Astrocyte (in vitro differentiated cells and primary cell): ENCODE data around the gene SORL1-AS1.

Source experiments
- DNase-seq: peaks from one replicate; pipeline ENCODE4 v3.0.0-alpha.2; 2010; ENCODE audit warnings: low read depth
- FAIRE-seq: peaks from 2 replicates; lab custom pipeline; 2011; peaks lifted over from hg19 to GRCh38; lab: Jason Lieb, UNC
- H2AFZ ChIP-seq: 2 replicates; pipeline ENCODE4 v1.6.0; 2012; ENCODE audit warnings: low read depth, low read length, inconsistent platforms
- H3K27ac ChIP-seq: 2 replicates; pipeline ENCODE4 v1.5.1; 2011; ENCODE audit warnings: low read depth, low read length, inconsistent platforms
- H3K27me3 ChIP-seq: 2 replicates; pipeline ENCODE4 v1.6.0; 2011; ENCODE audit warnings: low read length, inconsistent platforms; ENCODE audit not compliant: insufficient read depth
- H3K36me3 ChIP-seq: 2 replicates; pipeline ENCODE4 v1.5.1; 2011; ENCODE audit warnings: low read length, inconsistent platforms; ENCODE audit not compliant: insufficient read depth
- H3K4me1 ChIP-seq: 2 replicates; pipeline ENCODE4 v1.5.1; 2011; ENCODE audit warnings: low read length, inconsistent platforms; ENCODE audit not compliant: insufficient read depth
- H3K4me2 ChIP-seq: 2 replicates; pipeline ENCODE4 v1.6.0; 2012; ENCODE audit warnings: low read length, inconsistent platforms
- H3K4me3 ChIP-seq: 2 replicates; pipeline ENCODE4 v1.5.1; 2011; ENCODE audit warnings: low read depth, mild to moderate bottlenecking, low read length, inconsistent platforms; ENCODE audit not compliant: insufficient read depth
- H3K79me2 ChIP-seq: 2 replicates; pipeline ENCODE4 v1.6.0; 2012; ENCODE audit warnings: mild to moderate bottlenecking, low read length, inconsistent platforms; ENCODE audit not compliant: insufficient read depth
- H3K9ac ChIP-seq: 2 replicates; pipeline ENCODE4 v1.6.0; 2012; ENCODE audit warnings: mild to moderate bottlenecking, low read length, inconsistent platforms
- H3K9me3 ChIP-seq: 2 replicates; pipeline ENCODE4 v1.5.1; 2012; ENCODE audit warnings: low read depth, mild to moderate bottlenecking, low read length, inconsistent platforms; ENCODE audit not compliant: insufficient read depth
- H4K20me1 ChIP-seq: 2 replicates; pipeline ENCODE4 v1.6.0; 2012; ENCODE audit warnings: low read length, inconsistent platforms; ENCODE audit not compliant: insufficient read depth
- H3K27ac Mint-ChIP-seq: one replicate; pipeline ENCODE4 v1.8.0; 2021; ENCODE audit warnings: mild to moderate bottlenecking, mixed read lengths; ENCODE audit not compliant: unreplicated experiment
- H3K27me3 Mint-ChIP-seq: one replicate; pipeline ENCODE4 v1.8.0; 2021; ENCODE audit warnings: low read depth, mixed read lengths; ENCODE audit not compliant: unreplicated experiment
- H3K36me3 Mint-ChIP-seq: one replicate; pipeline ENCODE4 v1.8.0; 2021; ENCODE audit warnings: low read depth, mixed read lengths; ENCODE audit not compliant: unreplicated experiment
- H3K4me1 Mint-ChIP-seq: one replicate; pipeline ENCODE4 v1.8.0; 2021; ENCODE audit warnings: low read depth, mixed read lengths; ENCODE audit not compliant: unreplicated experiment
- H3K4me3 Mint-ChIP-seq: one replicate; pipeline ENCODE4 v1.8.0; 2021; ENCODE audit warnings: mild to moderate bottlenecking, moderate library complexity, mixed read lengths; ENCODE audit not compliant: unreplicated experiment
- H3K9me3 Mint-ChIP-seq: one replicate; pipeline ENCODE4 v1.8.0; 2021; ENCODE audit warnings: mild to moderate bottlenecking, mixed read lengths; ENCODE audit not compliant: unreplicated experiment
- CTCF ChIP-seq: IDR thresholded peaks from 2 replicates; pipeline ENCODE4 v1.5.1; 2011; ENCODE audit warnings: low read depth, mild to moderate bottlenecking, inconsistent platforms, low read length, moderate library complexity; ENCODE audit not compliant: insufficient read depth
- EZH2 ChIP-seq: IDR thresholded peaks from 2 replicates; pipeline ENCODE4 v1.6.1; 2012; ENCODE audit warnings: mild to moderate bottlenecking, low read length, inconsistent platforms; ENCODE audit not compliant: insufficient read depth

SORL1-AS1 gene

GRCh38 chr11:121488170-121488569 is 35.4 kb upstream of the SORL1-AS1 start:
- peaks cover 2% of the 10 kb centered on the region for H3K36me3 Mint-ChIP-seq

DNA sequence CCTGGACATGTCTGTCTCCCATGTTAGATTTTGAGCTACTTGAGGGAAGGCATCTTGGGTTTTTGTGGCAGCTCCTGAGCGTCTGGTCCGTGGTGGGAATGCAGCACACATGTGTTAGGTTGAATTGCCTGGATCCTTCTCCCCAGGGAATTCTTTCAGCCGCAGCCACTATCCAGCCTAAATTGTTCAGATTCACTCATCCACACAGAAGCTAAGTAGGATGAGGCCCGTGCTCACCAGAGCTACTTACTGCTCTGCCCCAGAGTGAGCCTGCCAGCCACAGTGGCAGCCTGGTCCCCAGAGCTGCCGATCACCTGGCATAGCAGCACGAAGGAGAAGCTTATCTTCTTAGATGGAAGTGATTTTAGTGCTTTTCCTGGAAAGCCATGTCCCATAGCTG is 34.4 kb upstream of the SORL1-AS1 start:
- H2AFZ ChIP-seq = no peak overlapping the region
- H3K9ac ChIP-seq = no peak overlapping the region
- H3K4me1 ChIP-seq = no peaks in the 10 kb centered on the region
- no peaks in the 10 kb centered on the region for H3K9me3 ChIP-seq
- peaks cover 2% of the 10 kb centered on the region for H3K9me3 Mint-ChIP-seq
- no peak for TF ChIP-seq CTCF
- TF ChIP-seq EZH2 = no peak
- no peak overlapping the region for H3K4me2 ChIP-seq
- peaks cover 2% of the 10 kb centered on the region for H3K36me3 Mint-ChIP-seq
- H3K27ac Mint-ChIP-seq = no peak overlapping the region
- H3K79me2 ChIP-seq = no peaks in the 10 kb centered on the region
- no peaks in the 10 kb centered on the region for H3K27me3 ChIP-seq
- DNase-seq (no peak), FAIRE-seq (no peak)
- H3K4me3 Mint-ChIP-seq = no peak overlapping the region
- H3K4me1 Mint-ChIP-seq = peaks cover 11% of the 10 kb centered on the region
- no peak overlapping the region for H3K4me3 ChIP-seq
- peaks cover 4% of the 10 kb centered on the region for H3K27me3 Mint-ChIP-seq
- no peaks in the 10 kb centered on the region for H3K36me3 ChIP-seq
- no peaks in the 10 kb centered on the region for H4K20me1 ChIP-seq
- H3K27ac ChIP-seq = no peak overlapping the region

More at GRCh38 chr11:121488170-121488569, 35.4 kb upstream of the SORL1-AS1 start:
- FAIRE-seq (no peak), DNase-seq (no peak)
- Mint-ChIP-seq H3K27ac (no peak overlapping the region), H3K9me3 (peaks cover 2% of the 10 kb centered on the region), H3K4me1 (peaks cover 2% of the 10 kb centered on the region), H3K27me3 (peaks cover 4% of the 10 kb centered on the region), H3K4me3 (no peak overlapping the region)
- no peak overlapping the region for H3K4me3 ChIP-seq
- no peaks in the 10 kb centered on the region for H3K36me3 ChIP-seq
- no peaks in the 10 kb centered on the region for H3K4me1 ChIP-seq
- no peak overlapping the region for H3K4me2 ChIP-seq
- no peaks in the 10 kb centered on the region for H3K9me3 ChIP-seq
- no peak overlapping the region for H2AFZ ChIP-seq
- no peaks in the 10 kb centered on the region for H4K20me1 ChIP-seq
- no peak overlapping the region for H3K27ac ChIP-seq
- no peak overlapping the region for H3K9ac ChIP-seq
- TF ChIP-seq EZH2 (no peak), CTCF (no peak)
- no peaks in the 10 kb centered on the region for H3K27me3 ChIP-seq
- H3K79me2 ChIP-seq = no peaks in the 10 kb centered on the region

GRCh38 chr11:121486054-121486453 is 33.3 kb upstream of the SORL1-AS1 start:
- Mint-ChIP-seq H3K27ac (no peak overlapping the region), H3K4me1 (peaks cover 15% of the 10 kb centered on the region), H3K9me3 (peaks cover 2% of the 10 kb centered on the region), H3K36me3 (peaks cover 2% of the 10 kb centered on the region), H3K4me3 (no peak overlapping the region), H3K27me3 (peaks cover 4% of the 10 kb centered on the region)
- DNase-seq = no peak
- Histone ChIP-seq H3K36me3 (no peaks in the 10 kb centered on the region), H3K4me3 (no peak overlapping the region), H4K20me1 (no peaks in the 10 kb centered on the region), H3K79me2 (no peaks in the 10 kb centered on the region), H3K27ac (no peak overlapping the region), H3K9ac (no peak overlapping the region), H3K27me3 (no peaks in the 10 kb centered on the region), H3K9me3 (no peaks in the 10 kb centered on the region), H2AFZ (no peak overlapping the region), H3K4me2 (no peak overlapping the region), H3K4me1 (no peaks in the 10 kb centered on the region)
- FAIRE-seq = no peak
- TF ChIP-seq EZH2 (no peak), CTCF (no peak)
